HG03378 (cell line): ENCODE measurements around the gene NELL1.

Source experiments
- ATAC-seq: cut with Tn5 transposase; IDR thresholded peaks from one replicate; pipeline ENCODE4 v1.9.1; 2021; ENCODE audit warnings: mild to moderate bottlenecking, moderate library complexity; ENCODE audit not compliant: unreplicated experiment

The NELL1 gene

GRCh38 chr11:21614961-21615360 lies 945.6 kb downstream of the NELL1 start:
- no peak for ATAC-seq

- ATAC-seq = no peak
Observed at GRCh38 chr11:21615955-21616371, 946.6 kb downstream of the NELL1 start.

GRCh38 chr11:21622566-21622965 lies 953.2 kb downstream of the NELL1 start:
- ATAC-seq = no peak

- ATAC-seq = no peak
Observed at GRCh38 chr11:21622995-21623394, 953.6 kb downstream of the NELL1 start.
